ENCODE measurements around the gene OSBPL2. TPM values are rescaled to one million over a fixed set of nuclear protein-coding genes. Genes with fewer than 3 reads are reported as not detected.

OSBPL2 gene
- total RNA-seq, 2 experiments from 2014 or later, result 52.8 to 54.4 TPM

DNA sequence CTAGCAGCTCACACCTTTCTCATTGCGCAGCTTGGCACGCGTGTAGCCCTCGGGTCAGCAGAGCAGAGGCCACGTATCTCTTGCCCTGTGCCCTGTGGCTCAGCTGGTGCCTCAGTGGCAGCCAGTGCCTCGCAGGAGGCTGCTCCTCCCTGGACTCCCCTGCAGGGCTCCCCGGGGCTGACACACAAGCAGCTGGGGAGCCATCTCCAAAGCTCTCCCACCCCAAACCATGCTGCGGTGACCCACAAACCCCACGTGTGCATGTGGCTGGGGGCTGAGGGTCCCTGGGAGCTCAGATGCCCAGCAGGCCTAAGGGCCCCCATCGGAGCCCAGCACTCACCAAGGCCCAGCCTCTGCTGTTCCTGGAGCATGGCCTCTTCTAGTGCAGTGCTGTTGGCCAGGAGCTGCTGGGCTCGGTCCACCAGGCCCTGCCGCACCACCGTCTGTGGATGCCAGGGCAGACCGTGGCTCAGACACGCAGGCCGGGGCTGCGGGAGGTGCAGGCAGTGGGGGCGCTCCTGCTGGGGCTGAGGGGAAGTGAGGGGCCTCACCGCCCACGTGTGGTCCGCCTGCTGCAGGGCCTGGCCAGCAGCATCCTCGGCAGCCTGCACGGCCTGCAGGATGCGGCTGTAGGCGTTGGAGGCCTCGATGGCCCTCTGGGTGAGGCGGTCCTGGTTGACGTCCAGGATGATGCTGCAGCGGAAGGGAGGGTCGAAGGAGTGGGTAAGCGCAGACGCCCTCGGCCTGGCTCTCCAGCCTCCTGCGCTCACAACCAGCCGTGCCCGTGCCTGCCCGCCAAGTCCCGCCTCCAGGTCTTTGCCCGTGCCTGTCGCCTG lies 78.2 kb downstream of the OSBPL2 start:
- Histone ChIP-seq H3K4me1 (ENCODE audit: insufficient read depth, low read length) (no peaks in the 10 kb centered on the region), H3K9me3 (ENCODE audit: control insufficient read depth in 1 of 2, insufficient read depth in 1 of 2, low read length in 2 of 2) (peaks cover 0 to 15% of the 10 kb centered on the region in 2 experiments), H3K27me3 (ENCODE audit: control insufficient read depth in 1 of 2, insufficient read depth in 2 of 2, low read length in 2 of 2) (no peaks in the 10 kb centered on the region), H3K4me3 (ENCODE audit: low read length) (no peak overlapping the region), H3K36me3 (ENCODE audit: insufficient read depth, low read length) (no peaks in the 10 kb centered on the region), H3K27ac (ENCODE audit: low read depth in 1 of 2, low read length in 2 of 2) (no peak overlapping the region)
- POLR2A ChIA-PET, result no interaction called here
- DNase-seq, result no peak
- intact Hi-C loops (cut with DNase I, micrococcal nuclease), result no loop called here
- no peak overlapping the region for H3K4me3 Mint-ChIP-seq
- no peak overlapping the region for H3K27ac Mint-ChIP-seq
- H3K36me3 Mint-ChIP-seq (ENCODE audit: low read depth), result no peaks in the 10 kb centered on the region
- CTCF ChIA-PET, result no interaction called here
- no peaks in the 10 kb centered on the region for H3K27me3 Mint-ChIP-seq
- TF ChIP-seq, protein P1, sequence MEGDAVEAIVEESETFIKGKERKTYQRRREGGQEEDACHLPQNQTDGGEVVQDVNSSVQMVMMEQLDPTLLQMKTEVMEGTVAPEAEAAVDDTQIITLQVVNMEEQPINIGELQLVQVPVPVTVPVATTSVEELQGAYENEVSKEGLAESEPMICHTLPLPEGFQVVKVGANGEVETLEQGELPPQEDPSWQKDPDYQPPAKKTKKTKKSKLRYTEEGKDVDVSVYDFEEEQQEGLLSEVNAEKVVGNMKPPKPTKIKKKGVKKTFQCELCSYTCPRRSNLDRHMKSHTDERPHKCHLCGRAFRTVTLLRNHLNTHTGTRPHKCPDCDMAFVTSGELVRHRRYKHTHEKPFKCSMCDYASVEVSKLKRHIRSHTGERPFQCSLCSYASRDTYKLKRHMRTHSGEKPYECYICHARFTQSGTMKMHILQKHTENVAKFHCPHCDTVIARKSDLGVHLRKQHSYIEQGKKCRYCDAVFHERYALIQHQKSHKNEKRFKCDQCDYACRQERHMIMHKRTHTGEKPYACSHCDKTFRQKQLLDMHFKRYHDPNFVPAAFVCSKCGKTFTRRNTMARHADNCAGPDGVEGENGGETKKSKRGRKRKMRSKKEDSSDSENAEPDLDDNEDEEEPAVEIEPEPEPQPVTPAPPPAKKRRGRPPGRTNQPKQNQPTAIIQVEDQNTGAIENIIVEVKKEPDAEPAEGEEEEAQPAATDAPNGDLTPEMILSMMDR (IDR thresholded peaks at IDR 0.05), result no peak
- no peaks in the 10 kb centered on the region for H3K4me1 Mint-ChIP-seq (ENCODE audit: low read depth)
- ATAC-seq (ENCODE audit: poor library complexity), result no peak
- H3K9me3 Mint-ChIP-seq, result no peaks in the 10 kb centered on the region

GRCh38 chr20:62317167-62317655 lies 78.9 kb downstream of the OSBPL2 start:
- Histone ChIP-seq H3K4me1 (ENCODE audit: insufficient read depth, low read length) (no peaks in the 10 kb centered on the region), H3K36me3 (ENCODE audit: insufficient read depth, low read length) (no peaks in the 10 kb centered on the region), H3K9me3 (ENCODE audit: control insufficient read depth in 1 of 2, insufficient read depth in 1 of 2, low read length in 2 of 2) (peaks cover 0 to 15% of the 10 kb centered on the region in 2 experiments), H3K27ac (ENCODE audit: low read depth in 1 of 2, low read length in 2 of 2) (no peak overlapping the region), H3K27me3 (ENCODE audit: control insufficient read depth in 1 of 2, insufficient read depth in 2 of 2, low read length in 2 of 2) (no peaks in the 10 kb centered on the region), H3K4me3 (ENCODE audit: low read length) (no peak overlapping the region)
- ATAC-seq (ENCODE audit: poor library complexity) (no peak), DNase-seq (no peak)
- Mint-ChIP-seq H3K27me3 (no peaks in the 10 kb centered on the region), H3K9me3 (no peaks in the 10 kb centered on the region), H3K27ac (no peak overlapping the region), H3K4me1 (ENCODE audit: low read depth) (no peaks in the 10 kb centered on the region), H3K4me3 (no peak overlapping the region), H3K36me3 (ENCODE audit: low read depth) (no peaks in the 10 kb centered on the region)
- intact Hi-C loops (cut with DNase I, micrococcal nuclease), result no loop called here
- ChIA-PET POLR2A (no interaction called here), CTCF (no interaction called here)
- TF ChIP-seq, protein P1 (IDR thresholded peaks at IDR 0.05), result no peak

DNA sequence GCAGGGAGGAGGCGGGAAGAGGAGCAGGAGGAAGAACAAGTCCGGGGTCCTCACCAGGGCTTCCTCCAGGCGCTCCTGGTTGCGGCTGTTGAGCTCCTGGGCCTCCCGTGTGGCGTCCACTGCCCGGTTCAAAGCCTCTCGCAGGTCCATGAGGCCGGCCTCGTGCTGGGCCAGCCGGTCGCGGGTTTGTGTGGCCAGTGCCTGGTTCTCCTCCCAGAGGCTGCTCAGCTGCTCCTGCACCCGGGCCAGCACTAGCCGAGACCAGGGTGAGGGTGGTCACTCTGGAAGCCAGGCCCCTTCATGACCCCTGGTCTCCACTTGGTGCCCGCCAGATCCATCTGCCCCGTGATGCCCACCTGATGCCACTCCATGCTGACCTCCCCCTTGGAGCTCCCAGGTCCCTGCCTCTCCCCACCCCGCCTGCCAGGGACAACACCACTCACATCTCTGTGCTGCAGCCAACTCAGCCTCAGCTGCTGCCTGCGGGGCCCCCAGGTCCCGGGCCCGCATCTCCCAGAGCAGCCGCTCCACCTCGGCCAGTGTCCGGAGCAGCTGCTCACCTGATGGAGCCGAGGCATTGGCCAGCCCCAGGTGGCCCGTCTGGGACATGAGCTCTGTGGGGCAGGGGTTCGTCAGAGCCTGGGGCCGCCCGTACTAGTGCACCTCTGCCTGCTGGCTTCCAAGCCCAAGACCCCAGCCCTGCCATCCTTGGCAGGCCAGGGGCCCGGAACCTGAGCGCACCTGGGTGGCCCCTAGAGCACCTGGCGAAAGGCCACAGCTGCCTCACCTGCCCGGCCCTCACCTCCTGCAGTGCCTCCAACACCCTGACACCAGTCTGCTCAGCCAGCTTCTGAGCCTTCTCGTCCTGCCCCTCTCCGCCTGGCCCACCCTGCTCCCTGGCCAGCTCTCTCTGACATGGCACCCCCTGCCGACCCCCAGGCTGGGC lies 80.4 kb downstream of the OSBPL2 start:
- no peak overlapping the region for H3K27ac Mint-ChIP-seq
- no peaks in the 10 kb centered on the region for H3K36me3 Mint-ChIP-seq (ENCODE audit: low read depth)
- H3K27me3 Mint-ChIP-seq, result no peaks in the 10 kb centered on the region
- POLR2A ChIA-PET, result no interaction called here
- H3K36me3 ChIP-seq (ENCODE audit: insufficient read depth, low read length), result no peaks in the 10 kb centered on the region
- DNase-seq (no peak), ATAC-seq (ENCODE audit: poor library complexity) (no peak)
- no peaks in the 10 kb centered on the region for H3K9me3 Mint-ChIP-seq
- H3K4me3 Mint-ChIP-seq, result no peak overlapping the region
- no peak overlapping the region for H3K4me3 ChIP-seq (ENCODE audit: low read length)
- H3K27ac ChIP-seq (ENCODE audit: low read depth in 1 of 2, low read length in 2 of 2), result no peak overlapping the region
- H3K27me3 ChIP-seq (ENCODE audit: control insufficient read depth in 1 of 2, insufficient read depth in 2 of 2, low read length in 2 of 2), result no peaks in the 10 kb centered on the region
- H3K4me1 ChIP-seq (ENCODE audit: insufficient read depth, low read length), result no peaks in the 10 kb centered on the region
- no peaks in the 10 kb centered on the region for H3K4me1 Mint-ChIP-seq (ENCODE audit: low read depth)
- intact Hi-C loops (cut with DNase I, micrococcal nuclease), result no loop called here
- TF ChIP-seq, protein P1 (IDR thresholded peaks at IDR 0.05), result no peak
- CTCF ChIA-PET, result no interaction called here
- H3K9me3 ChIP-seq (ENCODE audit: control insufficient read depth in 1 of 2, insufficient read depth in 1 of 2, low read length in 2 of 2), result peaks cover 0 to 15% of the 10 kb centered on the region in 2 experiments
